T follicular helper cell (primary cell): Measurements from ENCODE around the gene ABCC5.
A peak's percentile ranks its signal among the peaks of the same experiment; 100 is the strongest.
"Not testable (repeated sequence)": the region's sequence is repeated elsewhere in the genome, so short reads cannot be mapped to it uniquely, and the experiment has no call there.

Experiments used
- DNase-seq: peaks from one replicate; pipeline ENCODE4 v3.0.0-alpha.2; 2020; ENCODE audit warnings: low read depth

Gene ABCC5

DNA sequence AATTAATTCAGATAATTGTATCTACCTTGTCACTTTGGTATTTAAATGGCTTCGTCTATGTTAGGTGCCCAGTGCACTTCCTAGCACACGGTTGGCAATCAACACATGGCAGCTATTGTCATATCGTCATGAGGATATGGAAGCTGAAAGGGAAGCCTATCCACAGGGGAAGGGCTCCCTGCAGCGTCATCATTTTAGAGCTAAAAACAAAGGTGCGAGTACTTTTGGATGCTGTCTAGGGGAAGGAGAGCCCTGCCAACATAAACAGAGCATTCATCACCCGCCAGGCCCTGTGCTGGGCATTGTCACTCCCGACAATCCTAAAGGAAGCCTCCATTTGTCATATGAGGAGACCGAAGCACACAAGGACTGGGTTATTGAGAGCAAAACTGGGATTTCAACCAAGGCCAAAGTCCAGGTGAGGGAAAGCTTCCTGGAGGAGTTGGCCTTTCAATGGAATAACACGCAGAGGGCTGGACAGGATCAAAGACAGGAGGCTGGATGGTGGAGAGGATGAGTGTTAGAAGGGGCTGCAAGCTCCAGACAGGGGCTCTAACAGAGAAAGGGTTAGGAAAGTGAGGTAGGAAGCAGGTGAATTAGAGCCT is 125.0 kb downstream of the ABCC5 start:
- DNase-seq, result no peak

DNA sequence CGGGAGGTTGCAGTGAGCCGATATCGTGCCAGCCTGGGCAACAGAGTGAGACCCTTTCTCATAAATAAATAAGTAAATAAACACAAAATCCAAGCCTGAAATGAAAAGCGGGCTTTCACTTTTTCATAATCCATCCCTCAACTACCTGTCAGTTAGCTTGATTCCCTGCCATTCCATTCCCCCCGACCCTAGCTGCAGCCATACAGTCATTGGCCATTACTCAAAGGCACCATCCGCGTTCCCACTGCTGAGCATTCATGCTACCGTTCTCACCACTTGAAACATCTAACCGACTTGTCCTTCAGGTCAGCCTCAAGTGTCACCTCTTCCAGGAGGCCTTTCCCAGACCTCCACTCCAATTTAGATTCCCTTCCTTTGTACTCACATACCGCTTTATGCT is 131.9 kb downstream of the ABCC5 start:
- DNase-seq, result no peak

- peak; percentile 94 for DNase-seq
These were observed 133.0 kb downstream of the ABCC5 start, which contains the start of gene PARL for GRCh38 chr3:183884427-183885296. PARL (minus strand) TSS chr3:183884880; CDS start chr3:183884846, 34 bp downstream.

DNA sequence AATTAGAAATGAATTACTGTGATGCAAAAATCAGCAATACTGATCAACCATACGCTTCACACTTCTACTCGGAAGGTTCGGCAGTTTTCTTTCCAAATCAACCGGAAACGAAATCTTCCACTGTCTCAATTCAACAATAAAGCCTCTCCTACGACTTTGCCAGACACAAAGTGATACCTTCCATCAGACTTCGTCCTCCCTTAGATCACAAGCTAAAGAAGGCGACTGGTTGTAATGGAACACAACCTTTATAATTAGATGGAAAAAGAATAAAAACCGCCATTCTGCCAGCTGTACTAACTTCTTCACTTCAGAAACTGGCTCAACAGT is 133.6 kb downstream of the ABCC5 start:
- DNase-seq, result no peak

GRCh38 chr3:183883291-183884096 is 134.2 kb downstream of the ABCC5 start:
- DNase-seq, result no peak

- no peak for DNase-seq
These were observed 137.6 kb downstream of the ABCC5 start for GRCh38 chr3:183880121-183880520.

- no peak for DNase-seq
These were observed 138.4 kb downstream of the ABCC5 start for GRCh38 chr3:183879243-183879642.

DNA sequence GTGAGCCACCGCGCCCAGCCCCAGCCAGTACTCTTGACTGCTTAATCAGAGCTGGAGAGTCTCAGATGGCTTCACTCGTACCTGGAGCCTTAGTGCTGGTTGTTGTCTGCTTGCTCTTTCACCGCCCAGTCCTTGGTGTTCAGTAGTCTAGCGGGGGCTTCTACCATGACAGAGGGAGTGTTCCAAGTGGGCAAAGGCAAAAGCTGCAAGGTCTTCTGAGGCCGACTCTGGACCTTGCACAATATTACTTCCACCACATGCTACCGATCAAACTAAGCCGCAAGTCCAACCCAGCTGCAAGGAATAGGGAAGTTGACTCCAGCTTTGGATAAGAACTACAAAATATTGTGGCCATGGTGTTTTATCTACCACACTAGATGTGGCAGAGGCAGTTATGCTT is 139.6 kb downstream of the ABCC5 start:
- no peak for DNase-seq

- not testable (repeated sequence) for DNase-seq
These were observed 140.5 kb downstream of the ABCC5 start for GRCh38 chr3:183877227-183877626.

- no peak for DNase-seq
These were observed 142.3 kb downstream of the ABCC5 start for GRCh38 chr3:183875411-183875810.

DNA sequence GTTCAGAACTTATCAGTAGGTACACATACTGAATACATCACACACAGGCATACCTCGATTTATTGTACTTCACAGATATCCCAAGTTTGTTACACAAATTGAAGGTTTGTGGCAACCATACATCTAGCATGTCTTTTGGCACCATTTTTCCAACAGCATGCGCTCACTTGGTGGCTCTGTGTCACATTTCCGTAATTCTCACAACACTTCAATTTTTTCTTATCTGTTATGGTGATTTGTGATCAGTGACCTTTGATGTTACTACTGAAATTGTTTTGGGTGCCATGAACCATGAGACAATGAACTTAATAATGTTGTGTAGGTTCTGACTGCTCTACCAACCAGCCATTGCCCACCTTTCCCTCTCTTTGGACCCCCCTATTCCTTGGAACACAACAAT is 143.8 kb downstream of the ABCC5 start:
- no peak for DNase-seq

DNA sequence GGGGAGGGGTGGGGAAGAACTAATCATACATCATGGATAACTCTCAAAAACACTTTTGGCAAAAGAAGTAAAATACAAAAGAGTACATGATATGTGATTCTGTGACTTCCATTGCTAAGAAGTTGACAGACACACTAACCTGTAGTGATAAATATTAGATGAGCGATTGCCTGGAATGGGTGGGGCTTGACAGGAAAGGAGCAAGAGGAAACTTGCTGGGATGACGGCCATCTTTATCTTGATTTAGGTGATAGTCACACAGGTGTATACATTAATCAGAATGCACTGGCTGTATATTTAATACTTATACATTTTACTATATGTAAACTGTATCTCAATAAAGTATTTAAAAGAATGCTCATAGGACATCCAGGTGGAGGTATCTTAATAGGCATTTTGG is 146.1 kb downstream of the ABCC5 start:
- no peak for DNase-seq

DNA sequence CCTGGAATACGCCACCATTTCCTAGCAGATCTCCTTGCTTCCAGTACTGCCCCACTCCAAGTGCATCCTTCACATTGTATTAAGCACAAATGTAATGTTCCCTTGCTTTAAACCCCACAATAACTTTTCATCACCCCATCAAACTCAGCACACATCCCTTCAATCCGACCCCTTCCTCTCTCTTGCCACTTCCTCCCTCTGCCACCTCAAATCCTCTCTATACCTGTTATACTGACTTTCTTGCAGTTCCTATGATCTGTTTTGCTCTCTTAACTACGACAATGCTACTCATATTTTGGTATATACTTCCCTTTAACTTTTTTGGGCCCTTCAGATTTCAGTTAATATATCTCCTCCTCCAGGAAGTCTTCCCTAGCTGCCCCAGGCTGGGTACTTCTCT is 147.1 kb downstream of the ABCC5 start:
- DNase-seq, result no peak
